K562 (cell line): ENCODE measurements around the gene FXN. TPM values are rescaled to one million over a fixed set of nuclear protein-coding genes. Genes with fewer than 3 reads are reported as not detected.

Experiments used
- CEBPB ChIP-seq: fragments of 450-650 bp; IDR thresholded peaks from 2 replicates; pipeline ENCODE4 v1.6.1; 2016; ENCODE audit warnings: missing genetic modification characterization, missing compliant biosample characterization
- HDAC3 ChIP-seq: fragments of 450-650 bp; IDR thresholded peaks from 2 replicates; pipeline ENCODE4 v1.6.1; 2018; ENCODE audit warnings: borderline replicate concordance, mild to moderate bottlenecking, moderate library complexity; ENCODE audit not compliant: partially characterized antibody
- HSF4 ChIP-seq: fragments of 250-450 bp; sonication (Bioruptor Pico); IDR thresholded peaks from 2 replicates; pipeline ENCODE4 v2.1.2; 2022; ENCODE audit warnings: mild to moderate bottlenecking, moderate library complexity, borderline replicate concordance
- SP1 ChIP-seq: sonication (generic); formaldehyde crosslinking; IDR thresholded peaks from 2 replicates; pipeline ENCODE4 v1.8.1; 2022; ENCODE audit warnings: mild to moderate bottlenecking, missing genetic modification reagents
- WHSC1 ChIP-seq: IDR thresholded peaks from one replicate; pipeline ENCODE4 v1.6.1; 2012; ENCODE audit warnings: low read length, control low read depth, inconsistent platforms
- ZNF232 ChIP-seq: sonication (generic); formaldehyde crosslinking; IDR thresholded peaks from 2 replicates; pipeline ENCODE4 v1.8.0; 2022; ENCODE audit warnings: mild to moderate bottlenecking, missing genetic modification reagents
- ZNF695 ChIP-seq: fragments of 450-650 bp; formaldehyde crosslinking; IDR thresholded peaks from 2 replicates; pipeline ENCODE4 v1.4.0; 2020; ENCODE audit warnings: mild to moderate bottlenecking, moderate library complexity
- ZNF766 ChIP-seq: fragments of 200-800 bp; sonication (Bioruptor generic); conservative IDR thresholded peaks from 2 replicates; pipeline ENCODE4 v1.6.1; 2016; ENCODE audit warnings: missing genetic modification characterization, missing compliant biosample characterization
- polyA plus RNA-seq, 8 experiments: library from polyadenylated mRNA; depleted of rRNA in 4 of 8; stranded (reverse) in 5 of 8; unstranded in 3 of 8; fragments of >200 nt; fragmentation: Nextera tagmentation in 2 of 8; fragmentation: Illumina TruSeq in 1 of 8; extraction: Ambion mirVana in 2 of 8; extraction: Trizol in 1 of 8; gene quantifications; 2 replicates each; pipeline versions ENCODE4 v1.2.1 to v1.2.3, GENCODE V29; 2011 to 2014; ENCODE audit warnings: inconsistent platforms in 1 of 8, missing spikeins in 1 of 8
- total RNA-seq, 7 experiments: library from RNA; depleted of rRNA in 6 of 7; stranded (reverse); fragments of >200 nt in 6 of 7; fragmentation: Illumina TruSeq in 2 of 7; extraction: Trizol in 2 of 7; gene quantifications; 2 replicates each; pipeline versions ENCODE4 v1.2.1 to v1.2.3, GENCODE V29; 2011 to 2021; ENCODE audit warnings: low replicate concordance in 1 of 7
- TF ChIP-seq, protein P1 (sequence below), 2 experiments: fragments of 450-650 bp; IDR thresholded peaks; 2 replicates each; pipeline ENCODE4 v1.6.1; 2016; ENCODE audit warnings: mild to moderate bottlenecking in 2 of 2, borderline replicate concordance in 1 of 2, low read depth in 1 of 2, moderate library complexity in 1 of 2
- TF ChIP-seq, protein P2 (sequence below): fragments of 450-650 bp; formaldehyde crosslinking; IDR thresholded peaks from 2 replicates; pipeline ENCODE4 v1.4.0; 2020; ENCODE audit warnings: mild to moderate bottlenecking, moderate library complexity
- TF ChIP-seq, protein P3 (sequence below): IDR thresholded peaks from 3 replicates; pipeline ENCODE4 v1.6.1; 2011; ENCODE audit warnings: borderline replicate concordance, mild to moderate bottlenecking, moderate library complexity; ENCODE audit not compliant: insufficient read length; ENCODE audit errors: extremely low read depth
- TF ChIP-seq, protein P4 (sequence below): fragments of 450-650 bp; IDR thresholded peaks from 2 replicates; pipeline ENCODE4 v1.6.1; 2016

Gene FXN
- total and polyA plus RNA-seq, 9 of the 15 experiments (the other 6 are each of a cell fraction or from before 2014, with no cell fraction given): 7.6 to 51.5 (median 30.3) TPM

DNA sequence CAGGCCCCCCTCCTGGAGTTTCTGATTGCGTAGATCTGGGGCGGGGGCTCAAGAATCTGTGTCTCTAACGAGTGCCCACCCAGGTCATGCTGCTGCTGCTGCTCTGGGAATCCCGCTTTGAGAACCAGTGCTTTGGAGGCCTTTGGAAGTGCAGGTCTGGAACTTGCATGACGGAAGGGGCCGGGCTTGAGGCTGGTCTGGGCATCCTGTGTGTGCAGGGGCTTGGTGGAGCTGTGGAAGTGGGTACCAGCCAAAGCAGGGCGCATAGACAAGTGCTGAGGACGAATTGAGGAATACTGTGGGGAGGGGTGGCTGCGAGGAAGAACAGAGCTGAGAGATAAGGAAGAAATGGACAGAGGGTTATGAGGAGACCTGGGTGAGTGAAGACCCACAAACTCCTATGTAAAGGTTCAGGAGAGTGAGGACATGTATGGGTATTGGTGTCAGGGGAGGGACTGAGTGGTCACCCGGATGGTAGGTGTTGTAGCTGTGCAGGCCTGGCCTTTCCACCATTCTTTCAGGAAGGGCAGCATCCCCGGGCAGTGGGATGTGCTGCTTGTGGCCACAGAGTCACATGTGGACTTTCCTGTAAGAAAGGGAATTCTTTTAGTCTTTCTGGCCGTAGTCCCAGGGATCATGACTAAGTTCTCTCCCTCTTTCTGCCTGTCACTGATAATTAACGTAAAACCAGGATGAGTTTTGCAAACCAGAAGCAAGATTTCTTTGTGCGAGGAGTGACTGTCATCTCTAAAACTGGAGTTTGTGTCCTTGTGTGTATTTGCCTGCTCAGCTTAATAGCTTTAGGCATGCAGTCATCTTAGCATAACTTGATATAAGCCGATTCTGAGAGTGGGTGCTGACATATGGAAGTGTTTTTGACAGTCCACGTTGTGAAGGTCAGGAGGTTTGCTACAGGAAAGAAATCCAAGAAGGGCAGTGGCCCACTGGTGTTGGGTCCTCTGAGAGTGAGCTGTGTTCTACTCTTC is 95.2 kb downstream of the FXN start (continued):
- TF ChIP-seq, protein P1, sequence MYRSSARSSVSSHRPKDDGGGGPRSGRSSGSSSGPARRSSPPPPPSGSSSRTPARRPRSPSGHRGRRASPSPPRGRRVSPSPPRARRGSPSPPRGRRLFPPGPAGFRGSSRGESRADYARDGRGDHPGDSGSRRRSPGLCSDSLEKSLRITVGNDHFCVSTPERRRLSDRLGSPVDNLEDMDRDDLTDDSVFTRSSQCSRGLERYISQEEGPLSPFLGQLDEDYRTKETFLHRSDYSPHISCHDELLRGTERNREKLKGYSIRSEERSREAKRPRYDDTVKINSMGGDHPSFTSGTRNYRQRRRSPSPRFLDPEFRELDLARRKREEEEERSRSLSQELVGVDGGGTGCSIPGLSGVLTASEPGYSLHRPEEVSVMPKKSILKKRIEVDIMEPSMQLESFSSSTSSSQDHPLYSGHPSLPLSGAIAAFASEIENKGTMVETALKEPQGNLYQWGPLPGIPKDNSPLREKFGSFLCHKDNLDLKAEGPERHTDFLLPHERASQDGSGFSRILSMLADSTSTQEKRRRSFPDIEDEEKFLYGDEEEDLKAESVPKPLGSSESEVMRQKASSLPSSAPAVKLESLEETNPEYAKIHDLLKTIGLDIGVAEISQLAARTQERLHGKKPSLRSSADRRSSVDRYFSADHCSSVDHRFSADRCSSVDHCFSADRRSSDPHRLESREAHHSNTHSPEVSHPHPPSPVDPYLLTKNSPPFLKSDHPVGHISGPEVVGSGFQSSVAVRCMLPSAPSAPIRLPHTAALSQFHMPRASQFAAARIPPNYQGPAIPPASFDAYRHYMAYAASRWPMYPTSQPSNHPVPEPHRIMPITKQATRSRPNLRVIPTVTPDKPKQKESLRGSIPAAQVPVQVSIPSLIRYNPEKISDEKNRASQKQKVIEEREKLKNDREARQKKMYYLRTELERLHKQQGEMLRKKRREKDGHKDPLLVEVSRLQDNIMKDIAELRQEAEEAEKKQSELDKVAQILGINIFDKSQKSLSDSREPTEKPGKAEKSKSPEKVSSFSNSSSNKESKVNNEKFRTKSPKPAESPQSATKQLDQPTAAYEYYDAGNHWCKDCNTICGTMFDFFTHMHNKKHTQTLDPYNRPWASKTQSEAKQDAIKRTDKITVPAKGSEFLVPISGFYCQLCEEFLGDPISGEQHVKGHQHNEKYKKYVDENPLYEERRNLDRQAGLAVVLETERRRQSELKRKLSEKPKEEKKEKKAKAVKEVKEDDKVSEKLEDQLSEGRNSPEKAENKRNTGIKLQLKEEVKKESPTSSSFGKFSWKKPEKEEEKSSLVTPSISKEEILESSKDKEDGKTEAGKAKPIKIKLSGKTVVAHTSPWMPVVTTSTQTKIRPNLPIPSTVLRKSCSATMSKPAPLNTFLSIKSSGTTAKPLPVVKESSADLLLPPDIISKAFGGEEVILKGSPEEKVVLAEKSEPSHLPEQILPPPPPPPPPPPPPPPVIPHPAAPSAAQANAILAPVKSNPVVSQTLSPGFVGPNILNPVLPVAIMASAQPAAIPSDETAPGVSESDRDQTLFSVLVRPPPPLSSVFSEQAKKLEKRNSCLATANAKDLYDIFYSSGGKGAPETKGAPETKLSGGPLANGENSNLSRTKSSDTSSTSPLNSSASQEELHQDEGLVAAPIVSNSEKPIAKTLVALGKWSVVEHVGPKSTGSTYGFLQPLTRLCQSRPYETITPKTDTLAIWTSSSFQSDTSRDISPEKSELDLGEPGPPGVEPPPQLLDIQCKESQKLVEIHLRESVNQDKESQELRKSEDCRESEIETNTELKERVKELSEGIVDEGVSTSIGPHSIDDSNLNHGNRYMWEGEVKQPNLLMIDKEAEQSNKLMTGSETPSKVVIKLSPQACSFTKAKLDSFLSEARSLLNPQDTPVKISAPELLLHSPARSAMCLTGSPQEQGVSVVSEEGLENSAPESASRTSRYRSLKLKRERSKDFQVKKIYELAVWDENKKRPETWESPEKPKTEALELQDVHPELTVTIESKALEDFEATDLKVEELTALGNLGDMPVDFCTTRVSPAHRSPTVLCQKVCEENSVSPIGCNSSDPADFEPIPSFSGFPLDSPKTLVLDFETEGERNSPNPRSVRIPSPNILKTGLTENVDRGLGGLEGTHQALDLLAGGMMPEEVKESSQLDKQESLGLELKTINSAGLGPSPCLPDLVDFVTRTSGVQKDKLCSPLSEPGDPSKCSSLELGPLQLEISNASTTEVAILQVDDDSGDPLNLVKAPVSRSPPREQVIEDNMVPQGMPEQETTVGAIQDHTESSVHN (IDR thresholded peaks at IDR 0.05; ENCODE audit: borderline replicate concordance in 1 of 2, low read depth in 1 of 2): no peak
- TF ChIP-seq, protein P2, sequence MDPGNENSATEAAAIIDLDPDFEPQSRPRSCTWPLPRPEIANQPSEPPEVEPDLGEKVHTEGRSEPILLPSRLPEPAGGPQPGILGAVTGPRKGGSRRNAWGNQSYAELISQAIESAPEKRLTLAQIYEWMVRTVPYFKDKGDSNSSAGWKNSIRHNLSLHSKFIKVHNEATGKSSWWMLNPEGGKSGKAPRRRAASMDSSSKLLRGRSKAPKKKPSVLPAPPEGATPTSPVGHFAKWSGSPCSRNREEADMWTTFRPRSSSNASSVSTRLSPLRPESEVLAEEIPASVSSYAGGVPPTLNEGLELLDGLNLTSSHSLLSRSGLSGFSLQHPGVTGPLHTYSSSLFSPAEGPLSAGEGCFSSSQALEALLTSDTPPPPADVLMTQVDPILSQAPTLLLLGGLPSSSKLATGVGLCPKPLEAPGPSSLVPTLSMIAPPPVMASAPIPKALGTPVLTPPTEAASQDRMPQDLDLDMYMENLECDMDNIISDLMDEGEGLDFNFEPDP (CRISPR knock-in tag): no peak
- TF ChIP-seq HSF4 (CRISPR knock-in tag) (no peak), WHSC1 (no peak), SP1 (CRISPR knock-in tag) (no peak), ZNF695 (CRISPR knock-in tag) (no peak), HDAC3 (no peak), ZNF232 (no peak), CEBPB (no peak), ZNF766 (CRISPR knock-in tag) (no peak)
- TF ChIP-seq, protein P3, sequence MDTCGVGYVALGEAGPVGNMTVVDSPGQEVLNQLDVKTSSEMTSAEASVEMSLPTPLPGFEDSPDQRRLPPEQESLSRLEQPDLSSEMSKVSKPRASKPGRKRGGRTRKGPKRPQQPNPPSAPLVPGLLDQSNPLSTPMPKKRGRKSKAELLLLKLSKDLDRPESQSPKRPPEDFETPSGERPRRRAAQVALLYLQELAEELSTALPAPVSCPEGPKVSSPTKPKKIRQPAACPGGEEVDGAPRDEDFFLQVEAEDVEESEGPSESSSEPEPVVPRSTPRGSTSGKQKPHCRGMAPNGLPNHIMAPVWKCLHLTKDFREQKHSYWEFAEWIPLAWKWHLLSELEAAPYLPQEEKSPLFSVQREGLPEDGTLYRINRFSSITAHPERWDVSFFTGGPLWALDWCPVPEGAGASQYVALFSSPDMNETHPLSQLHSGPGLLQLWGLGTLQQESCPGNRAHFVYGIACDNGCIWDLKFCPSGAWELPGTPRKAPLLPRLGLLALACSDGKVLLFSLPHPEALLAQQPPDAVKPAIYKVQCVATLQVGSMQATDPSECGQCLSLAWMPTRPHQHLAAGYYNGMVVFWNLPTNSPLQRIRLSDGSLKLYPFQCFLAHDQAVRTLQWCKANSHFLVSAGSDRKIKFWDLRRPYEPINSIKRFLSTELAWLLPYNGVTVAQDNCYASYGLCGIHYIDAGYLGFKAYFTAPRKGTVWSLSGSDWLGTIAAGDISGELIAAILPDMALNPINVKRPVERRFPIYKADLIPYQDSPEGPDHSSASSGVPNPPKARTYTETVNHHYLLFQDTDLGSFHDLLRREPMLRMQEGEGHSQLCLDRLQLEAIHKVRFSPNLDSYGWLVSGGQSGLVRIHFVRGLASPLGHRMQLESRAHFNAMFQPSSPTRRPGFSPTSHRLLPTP: no peak
- TF ChIP-seq, protein P4, sequence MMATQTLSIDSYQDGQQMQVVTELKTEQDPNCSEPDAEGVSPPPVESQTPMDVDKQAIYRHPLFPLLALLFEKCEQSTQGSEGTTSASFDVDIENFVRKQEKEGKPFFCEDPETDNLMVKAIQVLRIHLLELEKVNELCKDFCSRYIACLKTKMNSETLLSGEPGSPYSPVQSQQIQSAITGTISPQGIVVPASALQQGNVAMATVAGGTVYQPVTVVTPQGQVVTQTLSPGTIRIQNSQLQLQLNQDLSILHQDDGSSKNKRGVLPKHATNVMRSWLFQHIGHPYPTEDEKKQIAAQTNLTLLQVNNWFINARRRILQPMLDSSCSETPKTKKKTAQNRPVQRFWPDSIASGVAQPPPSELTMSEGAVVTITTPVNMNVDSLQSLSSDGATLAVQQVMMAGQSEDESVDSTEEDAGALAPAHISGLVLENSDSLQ: peak; percentile 67
